NCI-H1694 treated with DMSO at 0.1 percent for 48 hours (cell line): ENCODE measurements around the gene MDM4.

Source experiments
- DNase-seq: peaks from one replicate; lab custom pipeline; 2025; lab: John Stamatoyannopoulos, UW

Gene MDM4

GRCh38 chr1:204578867-204579664 lies 62.9 kb downstream of the MDM4 start:
- DNase-seq, result peak; percentile 40

- DNase-seq, result no peak
These were observed 63.5 kb downstream of the MDM4 start for GRCh38 chr1:204579681-204580080.

DNA sequence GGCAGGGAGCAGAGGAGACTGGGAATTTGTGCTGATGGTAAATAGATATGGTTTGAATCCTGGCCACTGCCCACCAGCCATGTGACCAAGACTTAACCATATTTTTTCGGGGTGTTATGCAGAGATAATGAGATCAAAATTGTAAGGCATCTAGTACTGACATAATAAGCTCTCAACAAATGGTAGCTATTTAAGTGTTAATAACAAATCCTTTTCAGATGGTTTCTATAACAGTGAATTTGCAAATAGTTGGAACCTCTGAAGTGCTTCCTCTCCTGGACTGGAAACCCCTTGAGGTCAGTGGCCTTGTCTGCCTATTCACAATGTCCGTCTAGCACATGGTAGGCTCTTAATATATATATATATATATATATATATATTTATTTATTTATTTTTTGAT lies 64.7 kb downstream of the MDM4 start:
- no peak for DNase-seq

DNA sequence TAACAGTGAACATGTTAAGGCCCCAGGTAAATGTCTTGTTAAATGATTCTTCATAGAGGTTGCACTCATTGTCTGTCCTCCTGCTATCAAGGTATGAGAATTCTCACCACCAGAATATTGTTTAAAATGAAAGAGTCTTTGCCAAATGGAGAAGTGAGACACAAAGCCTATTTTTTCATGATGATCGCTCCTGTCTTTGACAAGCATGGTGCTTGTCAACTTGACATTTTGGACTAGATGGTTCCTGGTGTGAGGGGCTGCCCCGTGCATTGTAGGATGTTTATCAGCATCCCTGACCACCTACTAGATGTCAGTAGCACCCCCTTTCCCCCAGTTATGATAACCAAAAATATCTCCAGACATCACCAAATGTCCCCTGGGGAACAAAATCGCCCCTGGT lies 65.6 kb downstream of the MDM4 start:
- DNase-seq, result no peak

DNA sequence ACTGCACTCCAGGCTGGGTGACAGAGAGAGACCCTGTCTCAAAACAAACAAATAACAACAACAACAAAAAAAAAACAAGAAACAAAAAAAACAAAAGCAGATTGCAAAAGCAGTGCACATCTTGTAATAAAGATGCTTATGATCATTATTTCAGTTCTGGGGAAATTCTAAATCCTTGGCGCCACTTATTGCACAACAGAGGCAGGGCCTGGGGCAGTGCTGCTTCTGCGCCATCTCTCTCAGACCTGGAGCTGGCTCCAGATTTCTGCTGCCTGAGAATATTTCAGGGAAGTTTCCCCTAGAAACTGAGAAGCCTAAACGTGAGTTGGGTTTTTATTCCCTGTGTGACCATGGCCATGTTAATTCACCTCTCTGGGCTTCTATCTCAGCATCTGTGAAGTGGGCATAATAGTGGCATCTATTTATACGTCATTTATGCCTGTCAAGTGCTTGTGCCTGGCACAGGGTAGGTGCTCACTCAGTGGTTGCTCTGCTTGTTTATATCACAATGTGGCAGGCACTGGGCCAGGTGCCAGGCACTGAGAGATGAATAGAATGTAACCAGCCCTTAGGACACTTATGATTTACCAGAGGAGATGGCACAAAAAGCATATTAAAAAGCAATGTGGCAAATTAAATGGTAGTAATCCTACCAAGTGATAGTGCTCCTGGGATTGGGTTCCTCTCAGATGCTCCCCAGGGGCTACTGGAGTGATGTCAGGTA lies 67.9 kb downstream of the MDM4 start:
- DNase-seq, result peak; percentile 79

- no peak for DNase-seq
These were observed 68.6 kb downstream of the MDM4 start for GRCh38 chr1:204584699-204585372.

DNA sequence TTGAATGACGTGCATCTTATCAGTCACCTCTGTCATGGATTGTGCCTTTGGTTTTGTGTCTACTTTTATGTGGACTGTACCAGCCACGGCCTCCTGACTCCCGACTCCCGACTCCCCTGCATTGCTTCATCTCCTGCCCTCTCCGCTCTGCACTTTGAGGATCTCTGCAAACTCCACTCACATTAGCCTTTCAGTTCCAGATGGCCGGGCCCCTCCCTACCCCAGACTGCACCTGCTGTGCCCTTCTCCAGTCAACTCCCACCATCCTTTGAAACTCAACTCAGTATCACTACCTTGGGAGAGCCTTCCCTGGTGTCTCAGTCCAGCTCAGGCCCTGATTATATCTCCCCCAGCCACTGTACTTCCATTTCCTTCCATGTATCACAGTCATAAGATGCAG lies 71.4 kb downstream of the MDM4 start:
- DNase-seq, result peak; percentile 66

GRCh38 chr1:204588826-204589225 lies 72.6 kb downstream of the MDM4 start:
- no peak for DNase-seq

DNA sequence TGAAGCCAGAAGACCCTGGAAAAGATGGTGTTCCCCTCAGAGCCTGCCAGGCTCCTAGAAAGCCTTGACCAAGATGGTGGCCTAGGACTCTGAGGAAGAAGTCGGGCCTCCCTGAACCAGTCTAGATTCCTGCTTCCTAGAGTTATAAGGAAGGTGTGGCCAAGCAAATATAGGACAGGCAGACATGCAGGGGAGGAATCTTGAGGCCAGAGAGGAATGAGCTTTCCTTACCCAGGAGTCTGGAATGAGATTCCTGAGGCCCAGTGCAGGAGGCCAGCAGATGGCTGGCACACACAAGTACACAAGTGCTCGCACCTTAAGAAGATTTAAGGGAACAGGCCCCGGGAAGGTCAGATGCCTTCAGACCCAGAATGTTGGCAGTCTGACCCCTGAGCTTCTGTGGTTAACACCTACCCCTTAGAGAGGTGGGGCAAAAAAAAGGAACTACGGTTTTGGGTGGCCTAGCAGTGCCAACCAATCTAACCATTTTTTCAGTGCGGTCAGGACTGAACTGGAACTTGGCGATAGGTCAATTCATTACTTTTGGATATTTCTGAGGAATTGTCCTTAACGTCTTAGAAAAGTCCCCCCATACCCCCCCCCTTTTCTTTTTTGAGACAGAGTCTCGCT lies 73.3 kb downstream of the MDM4 start:
- no peak for DNase-seq

DNA sequence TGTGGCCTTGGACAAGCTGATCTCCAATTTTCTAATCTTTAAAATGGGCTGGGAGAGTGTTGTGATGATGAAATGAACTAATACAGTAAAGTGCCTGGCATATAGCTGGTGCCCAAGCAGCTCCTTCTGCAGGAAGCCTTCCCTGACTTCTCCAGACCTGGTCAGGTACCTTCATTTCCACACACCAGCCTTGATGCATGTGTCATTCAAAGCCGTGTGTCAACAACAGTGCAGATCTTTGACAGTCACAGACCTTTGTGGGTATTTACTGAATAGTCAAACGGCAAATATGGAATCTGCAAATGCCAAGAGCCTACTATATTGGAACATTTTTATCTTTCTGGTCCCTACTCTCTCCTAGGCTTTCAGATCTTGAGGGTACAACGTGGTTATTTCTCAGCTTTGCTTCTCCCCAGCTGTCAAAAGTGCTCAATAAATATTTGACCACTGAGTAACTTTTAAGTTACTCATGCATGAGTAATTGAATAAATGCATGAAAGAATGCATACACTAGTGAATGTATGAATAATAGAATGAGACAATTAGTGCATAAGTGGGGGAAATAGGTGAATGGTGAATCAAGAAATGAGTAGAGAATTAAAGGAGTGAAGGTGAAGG lies 75.4 kb downstream of the MDM4 start:
- DNase-seq, result no peak

GRCh38 chr1:204592246-204592948 lies 76.2 kb downstream of the MDM4 start:
- DNase-seq, result peak; percentile 61

DNA sequence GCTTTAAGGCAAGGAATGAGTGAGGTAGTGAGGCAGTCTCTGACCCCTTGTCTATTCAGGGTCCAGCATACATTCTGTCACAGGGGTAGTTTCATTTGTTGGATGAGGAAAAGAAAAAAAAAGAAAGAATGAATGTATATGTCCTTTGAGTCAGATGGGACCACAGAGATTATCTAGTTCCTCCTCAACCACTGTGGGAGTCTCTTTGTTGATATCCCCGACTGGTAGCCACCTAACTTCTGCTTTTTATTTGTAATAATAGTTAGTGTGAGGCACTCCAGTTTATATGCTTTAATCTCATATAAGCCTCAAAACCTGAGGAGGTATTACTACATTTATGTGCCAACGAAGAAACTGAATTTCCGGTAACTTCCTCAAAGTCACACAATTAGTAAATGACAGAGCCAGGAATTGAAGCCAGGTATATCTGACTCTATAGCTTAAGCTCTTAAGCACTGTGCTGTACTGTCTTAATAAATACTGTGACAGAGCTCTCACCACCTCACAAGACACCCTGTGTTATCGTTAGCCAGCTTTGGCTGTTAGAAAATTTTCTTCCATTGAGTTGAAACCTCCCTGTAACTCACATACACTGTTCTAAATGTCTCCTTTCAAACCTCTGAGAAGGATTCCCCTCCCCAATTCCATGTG lies 82.2 kb downstream of the MDM4 start:
- DNase-seq, result no peak

DNA sequence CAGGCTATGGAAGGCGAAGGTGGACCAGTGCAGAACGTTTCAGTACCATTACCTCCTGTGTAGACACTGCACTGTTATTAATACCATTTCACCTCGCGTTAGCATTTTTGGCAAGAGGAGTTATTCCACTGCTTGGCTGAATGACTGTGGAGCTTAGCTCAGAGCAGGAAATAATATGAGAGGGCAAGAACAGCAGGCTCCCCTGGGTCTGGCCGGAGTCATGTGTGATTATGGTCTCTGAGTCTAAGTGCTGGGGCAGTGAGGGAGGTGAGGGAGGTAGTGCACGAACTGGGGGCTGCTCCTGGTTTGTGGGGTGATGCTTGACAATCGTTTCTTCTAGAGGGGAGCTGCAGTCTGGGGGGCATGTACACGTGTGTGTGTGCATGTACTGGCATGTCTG lies 82.9 kb downstream of the MDM4 start:
- DNase-seq, result no peak

DNA sequence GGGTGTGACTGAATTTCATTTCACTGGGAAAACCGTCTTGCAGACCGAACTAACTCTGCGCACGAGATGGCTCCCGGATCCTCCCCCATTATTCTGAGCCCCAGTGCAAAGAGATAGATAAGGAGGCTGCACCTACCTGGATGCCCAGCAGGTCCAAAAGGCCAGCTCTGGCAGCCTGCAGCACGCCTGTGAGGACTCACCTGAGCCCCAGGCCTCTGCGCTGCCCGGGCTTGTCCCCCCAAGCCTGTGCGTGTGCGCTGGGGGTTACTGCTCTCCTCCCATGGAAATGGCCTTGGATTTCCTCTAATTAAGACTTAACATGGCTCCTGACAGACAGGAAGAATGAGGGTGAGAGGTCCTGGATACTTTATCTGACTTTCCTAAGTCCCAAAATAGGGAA lies 83.4 kb downstream of the MDM4 start:
- DNase-seq, result no peak

DNA sequence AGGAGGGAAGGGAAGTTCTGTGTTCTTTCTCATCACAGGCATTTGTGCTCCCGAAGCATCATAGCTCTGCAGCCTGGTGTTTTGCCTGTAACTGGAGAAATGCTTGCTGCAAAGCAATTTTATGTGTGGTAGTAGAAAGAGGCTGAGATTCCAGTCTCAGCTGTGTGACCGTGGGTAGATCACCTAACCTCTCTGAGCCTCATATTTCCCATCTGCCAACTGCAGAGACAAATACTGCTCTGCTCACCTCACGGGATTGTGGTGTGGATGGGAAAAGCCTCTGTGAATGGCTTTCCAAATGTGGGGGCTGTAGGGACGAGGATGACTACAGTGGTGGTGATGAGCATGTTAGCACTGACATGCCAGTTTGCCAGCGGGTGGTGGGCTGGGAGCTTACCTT lies 84.0 kb downstream of the MDM4 start:
- DNase-seq, result no peak

- DNase-seq, result no peak
These were observed 84.8 kb downstream of the MDM4 start for GRCh38 chr1:204600968-204601367.

DNA sequence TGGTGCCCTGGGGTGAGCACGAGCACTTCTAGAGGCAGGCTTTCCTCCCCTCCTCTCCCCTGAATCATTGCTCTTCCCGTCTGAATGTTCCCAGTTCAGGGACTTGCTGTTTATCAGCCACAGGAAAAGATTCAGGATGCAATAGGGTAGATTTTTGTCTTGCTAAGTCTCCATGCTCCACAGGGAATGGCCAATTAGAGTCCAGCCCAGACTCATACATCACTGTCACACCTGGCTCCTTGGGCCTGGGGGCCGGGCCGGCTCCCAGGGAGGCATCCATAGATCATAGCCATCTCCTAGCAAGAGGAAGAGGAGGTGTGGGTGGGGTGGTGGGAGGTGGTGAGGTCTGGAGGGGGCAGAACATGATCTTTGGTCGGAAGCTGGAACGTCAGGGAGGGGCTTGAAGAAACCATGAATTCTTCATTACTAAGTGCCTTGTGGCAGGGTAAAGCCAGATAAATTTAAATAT lies 85.9 kb downstream of the MDM4 start:
- no peak for DNase-seq

- no peak for DNase-seq
These were observed 86.8 kb downstream of the MDM4 start for GRCh38 chr1:204602871-204603542.

GRCh38 chr1:204605791-204606190 lies 89.6 kb downstream of the MDM4 start:
- DNase-seq, result no peak
